HCT116 (cell line): Measurements from ENCODE around the gene NCAPH2. TPM values are rescaled to one million over a fixed set of nuclear protein-coding genes. Genes with fewer than 3 reads are reported as not detected.
A peak's percentile ranks its signal among the peaks of the same experiment; 100 is the strongest.

ENCODE experiments used
- ATAC-seq: fragments of 200-7000 bp; cut with Tn5 transposase; 2 replicates; pipeline ENCODE4 v1.9.1; 2020; ENCODE audit warnings: mild to moderate bottlenecking, moderate library complexity
- BruUV-seq: library from RNA; stranded (reverse); fragments of 400-500 nt; replicated peaks from 2 replicates; lab custom pipeline; 2021; lab: Mats Ljungman, UMichigan
- CTCF ChIA-PET: fragments of 300-600 bp; sonication (Branson Sonifier 250); formaldehyde crosslinking; loops from one replicate; lab custom pipeline; 2021; ENCODE audit warnings: antibody characterized with exemption; lab: Charles Lee
- POLR2A ChIA-PET: fragments of 300-600, 350-600 bp; sonication (Branson Sonifier 250); formaldehyde crosslinking; loops from one replicate; lab custom pipeline; 2021; ENCODE audit warnings: antibody characterized with exemption; lab: Charles Lee
- RAD21 ChIA-PET, 2 experiments: fragments of 300-600 bp; sonication (Branson Sonifier 250); formaldehyde crosslinking; loops; one replicate each; lab custom pipeline; 2023; ENCODE audit warnings: low total read pairs in 2 of 2; ENCODE audit not compliant: uncharacterized antibody in 2 of 2, unreplicated experiment in 2 of 2, low non-redundant PET in 1 of 2; lab: Charles Lee
- DNase-seq: peaks from one replicate; pipeline ENCODE4 v3.0.0-alpha.2; 2010; ENCODE audit warnings: low read depth, low spot score
- H2AFZ ChIP-seq: fragments of 200-600 bp; shearing (Covaris generic), sonication (generic); 2 replicates; pipeline ENCODE4 v1.6.1; 2017; ENCODE audit warnings: low read depth, mixed run types, mixed read lengths, antibody characterized with exemption, low read length; ENCODE audit not compliant: poor library complexity, severe bottlenecking
- H3K27ac ChIP-seq: 2 replicates; pipeline ENCODE4 v1.5.1; 2012; ENCODE audit warnings: low read depth, low read length
- H3K27me3 ChIP-seq: fragments of 200-600 bp; sonication (generic); 2 replicates; pipeline ENCODE4 v1.6.1; 2016; ENCODE audit warnings: mixed run types, low read length, mixed read lengths; ENCODE audit not compliant: insufficient read depth
- H3K36me3 ChIP-seq, 2 experiments: fragments of 200-500 bp in 1 of 2; fragments of 200-600 bp in 1 of 2; sonication (Bioruptor generic) in 1 of 2; sonication (generic) in 1 of 2; 2 replicates each; pipeline versions ENCODE4 v1.5.1 to v1.6.1; 2014 to 2016; ENCODE audit warnings: low read length in 2 of 2, inconsistent platforms in 1 of 2, mixed read lengths in 1 of 2, mixed run types in 1 of 2; ENCODE audit not compliant: insufficient read depth in 2 of 2, control insufficient read depth in 1 of 2
- H3K4me1 ChIP-seq, 2 experiments: fragments of 200-600 bp in 1 of 2; sonication (generic) in 1 of 2; 2 replicates each; pipeline versions ENCODE4 v1.5.1 to v1.6.1; 2012 to 2017; ENCODE audit warnings: low read length in 2 of 2, inconsistent platforms in 1 of 2, mild to moderate bottlenecking in 1 of 2, mixed read lengths in 1 of 2, mixed run types in 1 of 2, moderate library complexity in 1 of 2; ENCODE audit not compliant: insufficient read depth in 2 of 2, control insufficient read depth in 1 of 2
- H3K4me2 ChIP-seq: fragments of 200-600 bp; sonication (generic); 2 replicates; pipeline ENCODE4 v1.6.1; 2017; ENCODE audit warnings: mixed run types, low read length, mixed read lengths
- H3K4me3 ChIP-seq, 2 experiments: fragments of 200-600 bp in 1 of 2; sonication (generic) in 1 of 2; replicated peaks in 1 of 2; 2 replicates each; pipeline ENCODE4 v1.5.1; 2011 to 2016; ENCODE audit warnings: low read length in 2 of 2, control low read depth in 1 of 2, low read depth in 1 of 2, mild to moderate bottlenecking in 1 of 2, mixed read lengths in 1 of 2, mixed run types in 1 of 2
- H3K79me2 ChIP-seq: fragments of 200-600 bp; sonication (generic); 2 replicates; pipeline ENCODE4 v1.6.1; 2017; ENCODE audit warnings: mild to moderate bottlenecking, mixed run types, low read length, moderate library complexity, mixed read lengths; ENCODE audit not compliant: insufficient read depth
- H3K9ac ChIP-seq: fragments of 200-600 bp; sonication (generic); 2 replicates; pipeline ENCODE4 v1.6.1; 2016; ENCODE audit warnings: low read length, mixed read lengths
- H3K9me2 ChIP-seq: fragments of 200-600 bp; sonication (generic), shearing (Covaris generic); 2 replicates; pipeline ENCODE4 v1.6.1; 2017; ENCODE audit warnings: mixed run types, mild to moderate bottlenecking, moderate library complexity; ENCODE audit not compliant: insufficient read depth
- H3K9me3 ChIP-seq, 2 experiments: fragments of 200-500 bp in 1 of 2; fragments of 200-600 bp in 1 of 2; sonication (Bioruptor generic) in 1 of 2; sonication (generic) in 1 of 2; 2 replicates each; pipeline ENCODE4 v1.6.1; 2014 to 2017; ENCODE audit warnings: low read length in 2 of 2, mixed read lengths in 2 of 2, inconsistent platforms in 1 of 2, low read depth in 1 of 2, mild to moderate bottlenecking in 1 of 2, mixed run types in 1 of 2, moderate library complexity in 1 of 2; ENCODE audit not compliant: control insufficient read depth in 1 of 2, insufficient read depth in 1 of 2
- H4K20me1 ChIP-seq: fragments of 200-600 bp; sonication (generic), shearing (Covaris generic); 2 replicates; pipeline ENCODE4 v1.6.1; 2017; ENCODE audit warnings: mixed run types, mild to moderate bottlenecking, moderate library complexity; ENCODE audit not compliant: insufficient read depth
- POLR2AphosphoS5 ChIP-seq: IDR thresholded peaks from 2 replicates; pipeline ENCODE4 v1.6.1; 2011; ENCODE audit warnings: mild to moderate bottlenecking, low read depth, low read length, moderate library complexity
- intact Hi-C: fragments of 100-400 bp; cut with micrococcal nuclease; formaldehyde crosslinking; loops from 2 replicates; pipeline ENCODE4 v1.10.0; 2022
- total RNA-seq: library from RNA; stranded (reverse); gene quantifications from one replicate; pipeline ENCODE4 v1.2.1, GENCODE V29; 2021; ENCODE audit not compliant: unreplicated experiment
- TF ChIP-seq, protein P1 (sequence below): IDR thresholded peaks from 2 replicates; pipeline ENCODE4 v1.6.1; 2012; ENCODE audit warnings: low read depth

The NCAPH2 gene
- total RNA-seq, 1 experiment from 2014 or later = 99.1 TPM

DNA sequence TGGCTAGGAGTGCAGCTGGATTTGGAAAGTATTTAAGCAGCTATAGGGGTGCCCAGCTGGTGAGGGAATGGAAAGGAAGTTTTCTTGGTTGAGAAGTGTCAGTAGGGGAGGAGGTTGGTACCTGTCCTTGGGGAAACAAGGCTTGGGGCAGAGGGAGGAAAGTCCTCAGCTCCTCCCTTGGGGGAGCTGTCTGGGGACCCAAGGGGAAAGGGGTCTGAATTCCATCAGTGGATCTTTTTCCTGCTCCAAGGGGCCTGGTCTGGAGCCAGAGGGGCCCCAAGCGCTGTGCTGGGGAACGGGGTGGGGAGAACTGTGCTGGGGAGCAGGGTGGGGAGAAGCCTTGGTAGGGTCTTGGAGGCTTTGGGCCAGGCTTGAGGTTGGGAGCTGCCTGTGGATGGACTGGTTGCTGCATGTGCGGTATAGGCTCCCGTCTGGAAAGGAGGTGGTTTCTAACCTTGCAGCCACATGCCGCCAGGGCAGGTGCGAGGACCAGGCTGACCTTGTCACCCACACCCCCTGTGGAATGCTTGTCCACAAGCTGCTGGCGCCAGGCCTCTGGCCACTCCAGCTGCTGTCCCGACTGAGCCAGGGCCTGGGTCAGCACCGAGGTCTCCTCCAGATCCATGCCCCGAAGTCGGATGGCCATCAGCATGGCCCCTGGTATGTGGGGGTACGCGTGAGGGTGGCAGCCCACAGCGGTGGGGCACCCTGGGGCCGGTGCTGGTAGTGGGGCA is 20.8 kb downstream of the NCAPH2 start:
- BruUV-seq = no TSS peak
- intact Hi-C loops = no loop called here
- Histone ChIP-seq H3K79me2 (peaks cover 19% of the 10 kb centered on the region), H3K27me3 (no peaks in the 10 kb centered on the region), H3K9me2 (no peaks in the 10 kb centered on the region), H3K36me3 (peaks cover 0 to under 1% of the 10 kb centered on the region in 2 experiments; a peak in 1 of 4 replicates), H3K4me3 (peak overlapping the region; percentile 92 to 96), H3K4me1 (peaks cover 16 to 83% of the 10 kb centered on the region in 2 experiments; a peak in 3 of 4 replicates), H4K20me1 (no peaks in the 10 kb centered on the region), H3K4me2 (peak overlapping the region; percentile 93), H2AFZ (no peak overlapping the region), H3K9ac (peak overlapping the region; percentile 91), H3K9me3 (no peaks in the 10 kb centered on the region)
- ChIA-PET CTCF (interaction anchor here (0.6 kb wide), 1 partner anchor 90 kb away, joined by 3 read pairs; no protein-coding TSS in a partner anchor), POLR2A (interaction anchor here (0.8 to 1.4 kb wide), 2 partner anchors 17 to 34 kb away, joined by 3 to 7 read pairs; partner anchors contain the start of genes KLHDC7B and SYCE3), RAD21 (no interaction called here)
- DNase-seq (no peak), ATAC-seq (no peak)
- peak; percentile 23 for TF ChIP-seq POLR2AphosphoS5
- TF ChIP-seq, protein P1, sequence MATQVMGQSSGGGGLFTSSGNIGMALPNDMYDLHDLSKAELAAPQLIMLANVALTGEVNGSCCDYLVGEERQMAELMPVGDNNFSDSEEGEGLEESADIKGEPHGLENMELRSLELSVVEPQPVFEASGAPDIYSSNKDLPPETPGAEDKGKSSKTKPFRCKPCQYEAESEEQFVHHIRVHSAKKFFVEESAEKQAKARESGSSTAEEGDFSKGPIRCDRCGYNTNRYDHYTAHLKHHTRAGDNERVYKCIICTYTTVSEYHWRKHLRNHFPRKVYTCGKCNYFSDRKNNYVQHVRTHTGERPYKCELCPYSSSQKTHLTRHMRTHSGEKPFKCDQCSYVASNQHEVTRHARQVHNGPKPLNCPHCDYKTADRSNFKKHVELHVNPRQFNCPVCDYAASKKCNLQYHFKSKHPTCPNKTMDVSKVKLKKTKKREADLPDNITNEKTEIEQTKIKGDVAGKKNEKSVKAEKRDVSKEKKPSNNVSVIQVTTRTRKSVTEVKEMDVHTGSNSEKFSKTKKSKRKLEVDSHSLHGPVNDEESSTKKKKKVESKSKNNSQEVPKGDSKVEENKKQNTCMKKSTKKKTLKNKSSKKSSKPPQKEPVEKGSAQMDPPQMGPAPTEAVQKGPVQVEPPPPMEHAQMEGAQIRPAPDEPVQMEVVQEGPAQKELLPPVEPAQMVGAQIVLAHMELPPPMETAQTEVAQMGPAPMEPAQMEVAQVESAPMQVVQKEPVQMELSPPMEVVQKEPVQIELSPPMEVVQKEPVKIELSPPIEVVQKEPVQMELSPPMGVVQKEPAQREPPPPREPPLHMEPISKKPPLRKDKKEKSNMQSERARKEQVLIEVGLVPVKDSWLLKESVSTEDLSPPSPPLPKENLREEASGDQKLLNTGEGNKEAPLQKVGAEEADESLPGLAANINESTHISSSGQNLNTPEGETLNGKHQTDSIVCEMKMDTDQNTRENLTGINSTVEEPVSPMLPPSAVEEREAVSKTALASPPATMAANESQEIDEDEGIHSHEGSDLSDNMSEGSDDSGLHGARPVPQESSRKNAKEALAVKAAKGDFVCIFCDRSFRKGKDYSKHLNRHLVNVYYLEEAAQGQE = no peak
- TF ChIP-seq, all 23 proteins: peak for 1
- H3K27ac ChIP-seq = peak overlapping the region; percentile 100
